Measurements from ENCODE around the gene IGSF1.

IGSF1 gene

DNA sequence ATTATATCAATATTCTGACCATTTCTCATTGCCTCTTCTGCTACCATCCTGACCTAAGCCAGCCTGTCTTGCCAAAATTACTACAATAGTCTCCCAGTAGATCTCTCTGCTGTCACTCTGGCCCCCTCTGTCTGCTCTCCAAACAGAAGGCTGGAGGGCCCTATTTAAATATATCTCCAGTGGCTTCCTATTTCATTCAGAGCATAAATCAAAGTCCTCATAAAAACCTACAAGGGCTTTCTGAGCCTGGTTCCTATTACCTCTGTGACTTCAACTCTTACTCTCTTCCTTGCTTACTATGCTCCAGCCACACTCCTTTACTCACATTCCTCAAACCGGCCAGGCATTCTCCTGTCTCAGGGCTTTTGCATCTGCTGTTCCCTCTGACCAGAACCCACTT, 19.0 kb downstream of the IGSF1 start:
- TF ChIP-seq PPARA (CRISPR knock-in tag; IDR thresholded peaks at IDR 0.05; ENCODE audit: borderline replicate concordance) = no peak
- TF ChIP-seq, protein P1, sequence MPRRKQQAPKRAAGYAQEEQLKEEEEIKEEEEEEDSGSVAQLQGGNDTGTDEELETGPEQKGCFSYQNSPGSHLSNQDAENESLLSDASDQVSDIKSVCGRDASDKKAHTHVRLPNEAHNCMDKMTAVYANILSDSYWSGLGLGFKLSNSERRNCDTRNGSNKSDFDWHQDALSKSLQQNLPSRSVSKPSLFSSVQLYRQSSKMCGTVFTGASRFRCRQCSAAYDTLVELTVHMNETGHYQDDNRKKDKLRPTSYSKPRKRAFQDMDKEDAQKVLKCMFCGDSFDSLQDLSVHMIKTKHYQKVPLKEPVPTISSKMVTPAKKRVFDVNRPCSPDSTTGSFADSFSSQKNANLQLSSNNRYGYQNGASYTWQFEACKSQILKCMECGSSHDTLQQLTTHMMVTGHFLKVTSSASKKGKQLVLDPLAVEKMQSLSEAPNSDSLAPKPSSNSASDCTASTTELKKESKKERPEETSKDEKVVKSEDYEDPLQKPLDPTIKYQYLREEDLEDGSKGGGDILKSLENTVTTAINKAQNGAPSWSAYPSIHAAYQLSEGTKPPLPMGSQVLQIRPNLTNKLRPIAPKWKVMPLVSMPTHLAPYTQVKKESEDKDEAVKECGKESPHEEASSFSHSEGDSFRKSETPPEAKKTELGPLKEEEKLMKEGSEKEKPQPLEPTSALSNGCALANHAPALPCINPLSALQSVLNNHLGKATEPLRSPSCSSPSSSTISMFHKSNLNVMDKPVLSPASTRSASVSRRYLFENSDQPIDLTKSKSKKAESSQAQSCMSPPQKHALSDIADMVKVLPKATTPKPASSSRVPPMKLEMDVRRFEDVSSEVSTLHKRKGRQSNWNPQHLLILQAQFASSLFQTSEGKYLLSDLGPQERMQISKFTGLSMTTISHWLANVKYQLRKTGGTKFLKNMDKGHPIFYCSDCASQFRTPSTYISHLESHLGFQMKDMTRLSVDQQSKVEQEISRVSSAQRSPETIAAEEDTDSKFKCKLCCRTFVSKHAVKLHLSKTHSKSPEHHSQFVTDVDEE (CRISPR knock-in tag; IDR thresholded peaks at IDR 0.05) = no peak
- TF ChIP-seq ESRRG (CRISPR knock-in tag; IDR thresholded peaks at IDR 0.05) = no peak
- no peak for TF ChIP-seq ZNF565 (CRISPR knock-in tag; conservative IDR thresholded peaks at IDR 0.05; ENCODE audit: low read depth)
- no peak for TF ChIP-seq ARNTL (CRISPR knock-in tag; IDR thresholded peaks at IDR 0.05; ENCODE audit: borderline replicate concordance, low read depth)
- no peak for TF ChIP-seq SNAI2 (CRISPR knock-in tag; IDR thresholded peaks at IDR 0.05)
- no peak for TF ChIP-seq GLIS3 (CRISPR knock-in tag; IDR thresholded peaks at IDR 0.05)
- TF ChIP-seq OSR1 (CRISPR knock-in tag; IDR thresholded peaks at IDR 0.05) = no peak
- no peak for TF ChIP-seq CSDC2 (CRISPR knock-in tag; IDR thresholded peaks at IDR 0.05)
- TF ChIP-seq ZFP30 (CRISPR knock-in tag; IDR thresholded peaks at IDR 0.05) = no peak
- no peak for TF ChIP-seq ZNF8 (CRISPR knock-in tag; IDR thresholded peaks at IDR 0.05)
- no peak for TF ChIP-seq ZC3H10 (CRISPR knock-in tag; IDR thresholded peaks at IDR 0.05)
- TF ChIP-seq, protein P2, sequence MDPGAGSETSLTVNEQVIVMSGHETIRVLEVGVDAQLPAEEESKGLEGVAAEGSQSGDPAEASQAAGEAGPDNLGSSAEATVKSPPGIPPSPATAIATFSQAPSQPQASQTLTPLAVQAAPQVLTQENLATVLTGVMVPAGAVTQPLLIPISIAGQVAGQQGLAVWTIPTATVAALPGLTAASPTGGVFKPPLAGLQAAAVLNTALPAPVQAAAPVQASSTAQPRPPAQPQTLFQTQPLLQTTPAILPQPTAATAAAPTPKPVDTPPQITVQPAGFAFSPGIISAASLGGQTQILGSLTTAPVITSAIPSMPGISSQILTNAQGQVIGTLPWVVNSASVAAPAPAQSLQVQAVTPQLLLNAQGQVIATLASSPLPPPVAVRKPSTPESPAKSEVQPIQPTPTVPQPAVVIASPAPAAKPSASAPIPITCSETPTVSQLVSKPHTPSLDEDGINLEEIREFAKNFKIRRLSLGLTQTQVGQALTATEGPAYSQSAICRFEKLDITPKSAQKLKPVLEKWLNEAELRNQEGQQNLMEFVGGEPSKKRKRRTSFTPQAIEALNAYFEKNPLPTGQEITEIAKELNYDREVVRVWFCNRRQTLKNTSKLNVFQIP (CRISPR knock-in tag; IDR thresholded peaks at IDR 0.05; ENCODE audit: borderline replicate concordance, low read depth) = no peak
- TF ChIP-seq, protein P3, sequence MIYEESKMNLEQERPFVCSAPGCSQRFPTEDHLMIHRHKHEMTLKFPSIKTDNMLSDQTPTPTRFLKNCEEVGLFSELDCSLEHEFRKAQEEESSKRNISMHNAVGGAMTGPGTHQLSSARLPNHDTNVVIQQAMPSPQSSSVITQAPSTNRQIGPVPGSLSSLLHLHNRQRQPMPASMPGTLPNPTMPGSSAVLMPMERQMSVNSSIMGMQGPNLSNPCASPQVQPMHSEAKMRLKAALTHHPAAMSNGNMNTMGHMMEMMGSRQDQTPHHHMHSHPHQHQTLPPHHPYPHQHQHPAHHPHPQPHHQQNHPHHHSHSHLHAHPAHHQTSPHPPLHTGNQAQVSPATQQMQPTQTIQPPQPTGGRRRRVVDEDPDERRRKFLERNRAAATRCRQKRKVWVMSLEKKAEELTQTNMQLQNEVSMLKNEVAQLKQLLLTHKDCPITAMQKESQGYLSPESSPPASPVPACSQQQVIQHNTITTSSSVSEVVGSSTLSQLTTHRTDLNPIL (CRISPR knock-in tag; IDR thresholded peaks at IDR 0.05; ENCODE audit: low read depth) = no peak
- TF ChIP-seq, protein P4, sequence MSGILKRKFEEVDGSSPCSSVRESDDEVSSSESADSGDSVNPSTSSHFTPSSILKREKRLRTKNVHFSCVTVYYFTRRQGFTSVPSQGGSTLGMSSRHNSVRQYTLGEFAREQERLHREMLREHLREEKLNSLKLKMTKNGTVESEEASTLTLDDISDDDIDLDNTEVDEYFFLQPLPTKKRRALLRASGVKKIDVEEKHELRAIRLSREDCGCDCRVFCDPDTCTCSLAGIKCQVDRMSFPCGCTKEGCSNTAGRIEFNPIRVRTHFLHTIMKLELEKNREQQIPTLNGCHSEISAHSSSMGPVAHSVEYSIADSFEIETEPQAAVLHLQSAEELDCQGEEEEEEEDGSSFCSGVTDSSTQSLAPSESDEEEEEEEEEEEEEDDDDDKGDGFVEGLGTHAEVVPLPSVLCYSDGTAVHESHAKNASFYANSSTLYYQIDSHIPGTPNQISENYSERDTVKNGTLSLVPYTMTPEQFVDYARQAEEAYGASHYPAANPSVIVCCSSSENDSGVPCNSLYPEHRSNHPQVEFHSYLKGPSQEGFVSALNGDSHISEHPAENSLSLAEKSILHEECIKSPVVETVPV (CRISPR knock-in tag; IDR thresholded peaks at IDR 0.05) = no peak
- no peak for TF ChIP-seq ZNF70 (CRISPR knock-in tag; IDR thresholded peaks at IDR 0.05)
- TF ChIP-seq RARB (CRISPR knock-in tag; IDR thresholded peaks at IDR 0.05) = no peak
- no peak for ATAC-seq

DNA sequence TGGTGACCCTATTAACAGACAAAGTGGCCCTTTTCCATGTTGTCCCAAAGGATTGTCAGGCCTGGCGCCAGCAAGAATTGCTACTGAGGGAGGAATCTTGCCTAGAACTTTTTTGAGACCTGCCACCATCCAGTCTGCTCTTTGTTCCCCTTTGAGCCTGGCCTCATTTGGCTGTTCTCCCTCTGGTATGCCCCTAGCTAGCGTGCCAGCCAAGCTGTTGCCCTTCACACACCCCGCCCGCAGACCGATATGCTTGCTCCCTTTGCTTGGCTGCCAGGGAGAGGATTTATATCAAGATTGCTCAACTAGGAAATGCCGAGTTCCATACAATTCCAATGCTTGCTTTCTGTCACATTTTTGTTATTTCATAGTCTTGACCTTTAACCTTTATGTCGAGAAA, 24.4 kb downstream of the IGSF1 start:
- ATAC-seq = no peak
- TF ChIP-seq, protein P5, sequence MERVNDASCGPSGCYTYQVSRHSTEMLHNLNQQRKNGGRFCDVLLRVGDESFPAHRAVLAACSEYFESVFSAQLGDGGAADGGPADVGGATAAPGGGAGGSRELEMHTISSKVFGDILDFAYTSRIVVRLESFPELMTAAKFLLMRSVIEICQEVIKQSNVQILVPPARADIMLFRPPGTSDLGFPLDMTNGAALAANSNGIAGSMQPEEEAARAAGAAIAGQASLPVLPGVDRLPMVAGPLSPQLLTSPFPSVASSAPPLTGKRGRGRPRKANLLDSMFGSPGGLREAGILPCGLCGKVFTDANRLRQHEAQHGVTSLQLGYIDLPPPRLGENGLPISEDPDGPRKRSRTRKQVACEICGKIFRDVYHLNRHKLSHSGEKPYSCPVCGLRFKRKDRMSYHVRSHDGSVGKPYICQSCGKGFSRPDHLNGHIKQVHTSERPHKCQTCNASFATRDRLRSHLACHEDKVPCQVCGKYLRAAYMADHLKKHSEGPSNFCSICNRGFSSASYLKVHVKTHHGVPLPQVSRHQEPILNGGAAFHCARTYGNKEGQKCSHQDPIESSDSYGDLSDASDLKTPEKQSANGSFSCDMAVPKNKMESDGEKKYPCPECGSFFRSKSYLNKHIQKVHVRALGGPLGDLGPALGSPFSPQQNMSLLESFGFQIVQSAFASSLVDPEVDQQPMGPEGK (CRISPR knock-in tag; IDR thresholded peaks at IDR 0.05; ENCODE audit: borderline replicate concordance) = no peak
- TF ChIP-seq CSDC2 (CRISPR knock-in tag; IDR thresholded peaks at IDR 0.05) (no peak), ESRRG (CRISPR knock-in tag; IDR thresholded peaks at IDR 0.05) (no peak), ZNF8 (CRISPR knock-in tag; IDR thresholded peaks at IDR 0.05) (no peak), ARNTL (CRISPR knock-in tag; IDR thresholded peaks at IDR 0.05; ENCODE audit: borderline replicate concordance, low read depth) (no peak), ZNF565 (CRISPR knock-in tag; conservative IDR thresholded peaks at IDR 0.05; ENCODE audit: low read depth) (no peak), ZC3H10 (CRISPR knock-in tag; IDR thresholded peaks at IDR 0.05) (no peak), RARB (CRISPR knock-in tag; IDR thresholded peaks at IDR 0.05) (no peak), GLIS3 (CRISPR knock-in tag; IDR thresholded peaks at IDR 0.05) (no peak), PPARA (CRISPR knock-in tag; IDR thresholded peaks at IDR 0.05; ENCODE audit: borderline replicate concordance) (no peak), BACH2 (CRISPR knock-in tag; IDR thresholded peaks at IDR 0.05; ENCODE audit: borderline replicate concordance) (no peak), OSR1 (CRISPR knock-in tag; IDR thresholded peaks at IDR 0.05) (no peak), TCF4 (CRISPR knock-in tag; IDR thresholded peaks at IDR 0.05; ENCODE audit: borderline replicate concordance) (no peak)
- TF ChIP-seq, protein P3 (CRISPR knock-in tag; IDR thresholded peaks at IDR 0.05; ENCODE audit: low read depth) = no peak
- TF ChIP-seq, protein P4 (CRISPR knock-in tag; IDR thresholded peaks at IDR 0.05) = no peak
- TF ChIP-seq, protein P1 (CRISPR knock-in tag; IDR thresholded peaks at IDR 0.05) = no peak

Measured in SK-N-SH treated with all-trans-retinoic acid at 6 μM for 48 hours (cell line).